ENCODE results near the gene CNKSR3.

The CNKSR3 gene

GRCh38 chr6:154425034-154425433, 85.5 kb downstream of the CNKSR3 start:
- Histone ChIP-seq H3K36me3 (ENCODE audit: insufficient read depth, low read length) (no peaks in the 10 kb centered on the region), H3K4me1 (ENCODE audit: insufficient read depth, low read length, severe bottlenecking) (no peaks in the 10 kb centered on the region), H3F3A (ENCODE audit: insufficient read depth, low read length) (no peaks in the 10 kb centered on the region), H3K4me3 (ENCODE audit: low read depth, low read length, poor library complexity, severe bottlenecking) (no peak overlapping the region), H3K27ac (ENCODE audit: low read depth, low read length, poor library complexity, severe bottlenecking) (no peak overlapping the region), H3K27me3 (ENCODE audit: insufficient read depth, low read length) (no peaks in the 10 kb centered on the region), H3K4me2 (ENCODE audit: low read length) (no peak overlapping the region), H4K20me1 (ENCODE audit: insufficient read depth, low read length) (no peaks in the 10 kb centered on the region), H3K9me2 (ENCODE audit: low read depth, low read length) (no peaks in the 10 kb centered on the region), H3K79me2 (ENCODE audit: insufficient read depth, low read length) (no peaks in the 10 kb centered on the region), H2AFZ (ENCODE audit: low read length) (no peak overlapping the region), H3K9ac (ENCODE audit: low read length) (no peak overlapping the region), H3K9me3 (ENCODE audit: low read length) (no peaks in the 10 kb centered on the region)
- TF ChIP-seq, protein P1, sequence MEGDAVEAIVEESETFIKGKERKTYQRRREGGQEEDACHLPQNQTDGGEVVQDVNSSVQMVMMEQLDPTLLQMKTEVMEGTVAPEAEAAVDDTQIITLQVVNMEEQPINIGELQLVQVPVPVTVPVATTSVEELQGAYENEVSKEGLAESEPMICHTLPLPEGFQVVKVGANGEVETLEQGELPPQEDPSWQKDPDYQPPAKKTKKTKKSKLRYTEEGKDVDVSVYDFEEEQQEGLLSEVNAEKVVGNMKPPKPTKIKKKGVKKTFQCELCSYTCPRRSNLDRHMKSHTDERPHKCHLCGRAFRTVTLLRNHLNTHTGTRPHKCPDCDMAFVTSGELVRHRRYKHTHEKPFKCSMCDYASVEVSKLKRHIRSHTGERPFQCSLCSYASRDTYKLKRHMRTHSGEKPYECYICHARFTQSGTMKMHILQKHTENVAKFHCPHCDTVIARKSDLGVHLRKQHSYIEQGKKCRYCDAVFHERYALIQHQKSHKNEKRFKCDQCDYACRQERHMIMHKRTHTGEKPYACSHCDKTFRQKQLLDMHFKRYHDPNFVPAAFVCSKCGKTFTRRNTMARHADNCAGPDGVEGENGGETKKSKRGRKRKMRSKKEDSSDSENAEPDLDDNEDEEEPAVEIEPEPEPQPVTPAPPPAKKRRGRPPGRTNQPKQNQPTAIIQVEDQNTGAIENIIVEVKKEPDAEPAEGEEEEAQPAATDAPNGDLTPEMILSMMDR (IDR thresholded peaks at IDR 0.05; ENCODE audit: low read length): no peak
- TF ChIP-seq EZH2 (IDR thresholded peaks at IDR 0.05; ENCODE audit: borderline replicate concordance, low read length): no peak

- Histone ChIP-seq H3K4me2 (ENCODE audit: low read length) (no peak overlapping the region), H3K9me2 (ENCODE audit: low read depth, low read length) (no peaks in the 10 kb centered on the region), H3F3A (ENCODE audit: insufficient read depth, low read length) (no peaks in the 10 kb centered on the region), H3K79me2 (ENCODE audit: insufficient read depth, low read length) (no peaks in the 10 kb centered on the region), H3K9me3 (ENCODE audit: low read length) (no peaks in the 10 kb centered on the region), H3K4me1 (ENCODE audit: insufficient read depth, low read length, severe bottlenecking) (no peaks in the 10 kb centered on the region), H4K20me1 (ENCODE audit: insufficient read depth, low read length) (no peaks in the 10 kb centered on the region), H3K4me3 (ENCODE audit: low read depth, low read length, poor library complexity, severe bottlenecking) (no peak overlapping the region), H3K9ac (ENCODE audit: low read length) (no peak overlapping the region), H2AFZ (ENCODE audit: low read length) (no peak overlapping the region), H3K36me3 (ENCODE audit: insufficient read depth, low read length) (no peaks in the 10 kb centered on the region), H3K27me3 (ENCODE audit: insufficient read depth, low read length) (no peaks in the 10 kb centered on the region), H3K27ac (ENCODE audit: low read depth, low read length, poor library complexity, severe bottlenecking) (no peak overlapping the region)
- TF ChIP-seq, protein P1 (IDR thresholded peaks at IDR 0.05; ENCODE audit: low read length): no peak
- TF ChIP-seq EZH2 (IDR thresholded peaks at IDR 0.05; ENCODE audit: borderline replicate concordance, low read length): no peak
These were observed 96.3 kb downstream of the CNKSR3 start for GRCh38 chr6:154414021-154414813.

DNA sequence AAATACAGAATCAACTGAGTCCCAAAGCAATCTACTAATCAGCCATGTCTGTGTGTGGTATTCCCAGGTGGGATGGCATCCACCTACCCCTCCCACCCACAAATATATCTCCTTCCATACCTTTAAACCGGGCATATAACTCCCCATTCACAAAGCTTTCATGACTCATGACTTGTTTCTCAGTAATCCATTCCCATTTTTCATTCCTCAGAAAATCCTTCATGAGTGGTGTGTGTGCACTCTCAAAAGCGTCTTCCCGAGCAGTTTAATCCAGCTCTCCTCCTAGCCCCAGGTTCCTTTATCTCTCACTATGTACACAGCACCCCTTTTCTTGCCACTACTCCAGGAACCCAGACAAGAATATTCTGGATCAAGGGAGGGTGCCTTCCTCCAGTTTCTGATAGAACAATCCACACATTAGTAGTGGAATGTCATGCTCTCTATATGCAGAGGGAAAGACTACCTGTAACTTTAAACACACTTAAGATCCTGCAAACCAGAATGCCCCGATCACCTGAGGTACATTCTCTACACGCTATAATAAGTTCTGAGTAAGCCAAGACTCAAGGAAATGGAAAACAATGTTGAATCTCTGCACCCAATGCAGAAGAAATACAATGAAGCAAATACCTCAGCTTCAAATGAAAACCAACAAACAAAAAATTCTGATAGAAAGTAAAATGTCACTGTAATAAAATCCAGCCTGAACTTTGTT, 98.2 kb downstream of the CNKSR3 start:
- Histone ChIP-seq H3K4me3 (ENCODE audit: low read depth, low read length, poor library complexity, severe bottlenecking) (no peak overlapping the region), H4K20me1 (ENCODE audit: insufficient read depth, low read length) (no peaks in the 10 kb centered on the region), H3F3A (ENCODE audit: insufficient read depth, low read length) (no peaks in the 10 kb centered on the region), H3K9ac (ENCODE audit: low read length) (no peak overlapping the region), H3K79me2 (ENCODE audit: insufficient read depth, low read length) (no peaks in the 10 kb centered on the region), H3K4me2 (ENCODE audit: low read length) (no peak overlapping the region), H3K36me3 (ENCODE audit: insufficient read depth, low read length) (no peaks in the 10 kb centered on the region), H3K4me1 (ENCODE audit: insufficient read depth, low read length, severe bottlenecking) (no peaks in the 10 kb centered on the region), H3K27me3 (ENCODE audit: insufficient read depth, low read length) (no peaks in the 10 kb centered on the region), H3K9me2 (ENCODE audit: low read depth, low read length) (no peaks in the 10 kb centered on the region), H2AFZ (ENCODE audit: low read length) (no peak overlapping the region), H3K27ac (ENCODE audit: low read depth, low read length, poor library complexity, severe bottlenecking) (no peak overlapping the region), H3K9me3 (ENCODE audit: low read length) (no peaks in the 10 kb centered on the region)
- TF ChIP-seq, protein P1 (IDR thresholded peaks at IDR 0.05; ENCODE audit: low read length): no peak
- no peak for TF ChIP-seq EZH2 (IDR thresholded peaks at IDR 0.05; ENCODE audit: borderline replicate concordance, low read length)
